IMR-90 (cell line): ENCODE measurements around the gene SLC24A3. TPM values are rescaled to one million over a fixed set of nuclear protein-coding genes. Genes with fewer than 3 reads are reported as not detected.

Experiments used
- ATAC-seq: fragments of 200-7000 bp; cut with Tn5 transposase; 2 replicates; pipeline ENCODE4 v1.9.1; 2020; ENCODE audit warnings: low read depth, mild to moderate bottlenecking, moderate library complexity
- BruUV-seq: library from RNA; stranded (reverse); fragments of 400-500 nt; replicated peaks from 2 replicates; lab custom pipeline; 2021; lab: Mats Ljungman, UMichigan
- CTCF ChIA-PET: fragments of 300-600 bp; formaldehyde crosslinking; extraction: SDS; loops from one replicate; lab custom pipeline; 2021; ENCODE audit warnings: antibody characterized with exemption; lab: Yijun Ruan, JAX
- POLR2A ChIA-PET: fragments of 300-600 bp; sonication (Branson Sonifier 250); formaldehyde crosslinking; loops from one replicate; lab custom pipeline; 2022; ENCODE audit warnings: antibody characterized with exemption; ENCODE audit not compliant: unreplicated experiment; lab: Charles Lee
- DNase-seq: peaks from one replicate; pipeline ENCODE4 v3.0.0; 2013
- H2AFZ ChIP-seq: replicated peaks from 2 replicates; pipeline ENCODE3; 2013; ENCODE audit warnings: low read length, mild to moderate bottlenecking; ENCODE audit not compliant: poor library complexity
- H2AK5ac ChIP-seq: 2 replicates; pipeline ENCODE4 v1.6.1; 2013; ENCODE audit warnings: low read depth, low read length, inconsistent platforms
- H2AK9ac ChIP-seq: replicated peaks from 2 replicates; pipeline ENCODE3; 2013; ENCODE audit warnings: mild to moderate bottlenecking, low read depth, low read length, moderate library complexity; ENCODE audit not compliant: poor library complexity
- H2BK120ac ChIP-seq: 2 replicates; pipeline ENCODE4 v1.6.1; 2013; ENCODE audit warnings: low read depth, low read length, inconsistent platforms
- H2BK15ac ChIP-seq: 3 replicates; pipeline ENCODE4 v1.6.1; 2013; ENCODE audit warnings: low read depth, low read length, inconsistent platforms
- H2BK20ac ChIP-seq: 2 replicates; pipeline ENCODE4 v1.6.1; 2013; ENCODE audit warnings: low read depth, mild to moderate bottlenecking, inconsistent platforms, low read length, moderate library complexity
- H2BK5ac ChIP-seq: 2 replicates; pipeline ENCODE4 v1.6.1; 2013; ENCODE audit warnings: mild to moderate bottlenecking, low read depth, low read length, inconsistent platforms; ENCODE audit not compliant: poor library complexity, severe bottlenecking
- H3K14ac ChIP-seq: replicated peaks from 2 replicates; pipeline ENCODE4 v1.6.1; 2013; ENCODE audit warnings: low read depth, low read length, inconsistent platforms
- H3K18ac ChIP-seq: 2 replicates; pipeline ENCODE4 v1.6.1; 2013; ENCODE audit warnings: low read depth, low read length, control low read depth
- H3K23ac ChIP-seq: 2 replicates; pipeline ENCODE4 v1.6.1; 2013; ENCODE audit warnings: low read depth, low read length, inconsistent platforms
- H3K27ac ChIP-seq: 2 replicates; pipeline ENCODE4 v1.5.1; 2013; ENCODE audit warnings: mild to moderate bottlenecking, control low read depth, low read length; ENCODE audit not compliant: insufficient read depth
- H3K27me3 ChIP-seq: 2 replicates; pipeline ENCODE4 v1.6.1; 2013; ENCODE audit warnings: low read length; ENCODE audit not compliant: control insufficient read depth, insufficient read depth
- H3K36me3 ChIP-seq: 2 replicates; pipeline ENCODE4 v1.6.1; 2013; ENCODE audit warnings: low read length, mixed read lengths; ENCODE audit not compliant: control insufficient read depth, insufficient read depth
- H3K4ac ChIP-seq: 2 replicates; pipeline ENCODE4 v1.6.1; 2013; ENCODE audit warnings: low read depth, low read length, inconsistent platforms
- H3K4me1 ChIP-seq: 2 replicates; pipeline ENCODE4 v1.6.1; 2013; ENCODE audit warnings: low read length, mixed read lengths; ENCODE audit not compliant: control insufficient read depth, insufficient read depth
- H3K4me2 ChIP-seq: 2 replicates; pipeline ENCODE4 v1.6.1; 2013; ENCODE audit warnings: low read depth, mild to moderate bottlenecking, control low read depth, low read length, moderate library complexity
- H3K4me3 ChIP-seq: 2 replicates; pipeline ENCODE4 v1.5.1; 2013; ENCODE audit warnings: low read depth, mild to moderate bottlenecking, control low read depth, low read length, moderate library complexity; ENCODE audit not compliant: insufficient read depth
- H3K56ac ChIP-seq: 2 replicates; pipeline ENCODE4 v1.6.1; 2013; ENCODE audit warnings: low read length, inconsistent platforms; ENCODE audit not compliant: insufficient read depth; ENCODE audit errors: extremely low read depth
- H3K79me1 ChIP-seq, 2 experiments: 2 replicates each; pipeline ENCODE4 v1.6.1; 2013; ENCODE audit warnings: low read length in 2 of 2, inconsistent platforms in 1 of 2, low read depth in 1 of 2
- H3K9ac ChIP-seq: 2 replicates; pipeline ENCODE4 v1.6.1; 2013; ENCODE audit warnings: low read depth, low read length, control low read depth
- H3K9me1 ChIP-seq: 2 replicates; pipeline ENCODE4 v1.6.1; 2013; ENCODE audit warnings: low read length, inconsistent platforms; ENCODE audit not compliant: insufficient read depth
- H3K9me3 ChIP-seq: 2 replicates; pipeline ENCODE4 v1.6.1; 2013; ENCODE audit warnings: low read length; ENCODE audit not compliant: control insufficient read depth, insufficient read depth
- H4K20me1 ChIP-seq: 2 replicates; pipeline ENCODE4 v1.6.1; 2013; ENCODE audit warnings: low read length, inconsistent platforms; ENCODE audit not compliant: insufficient read depth
- H4K5ac ChIP-seq: 2 replicates; pipeline ENCODE4 v1.6.1; 2013; ENCODE audit warnings: mild to moderate bottlenecking, low read depth, low read length, control low read depth
- H4K8ac ChIP-seq, 2 experiments: 2 replicates each; pipeline ENCODE4 v1.6.1; 2013; ENCODE audit warnings: low read depth in 2 of 2, low read length in 2 of 2, control low read depth in 1 of 2, inconsistent platforms in 1 of 2
- H4K91ac ChIP-seq: 2 replicates; pipeline ENCODE4 v1.6.1; 2013; ENCODE audit warnings: low read depth, low read length, inconsistent platforms; ENCODE audit not compliant: insufficient read depth
- CEBPB ChIP-seq: IDR thresholded peaks from 2 replicates; pipeline ENCODE4 v1.6.1; 2012; ENCODE audit warnings: low read depth, low read length, improper control_type of control experiment
- CHD1 ChIP-seq: IDR thresholded peaks from 2 replicates; pipeline ENCODE4 v1.6.1; 2012; ENCODE audit warnings: low read depth, low read length, improper control_type of control experiment
- MAFK ChIP-seq: IDR thresholded peaks from 2 replicates; pipeline ENCODE4 v1.6.1; 2012; ENCODE audit warnings: low read depth, low read length, improper control_type of control experiment
- MAZ ChIP-seq: IDR thresholded peaks from 2 replicates; pipeline ENCODE4 v1.6.1; 2012; ENCODE audit warnings: low read depth, mild to moderate bottlenecking, low read length, improper control_type of control experiment, moderate library complexity, borderline replicate concordance
- NFE2L2 ChIP-seq: fragments of 150-350 bp; IDR thresholded peaks from 2 replicates; pipeline ENCODE4 v1.6.1; 2016; ENCODE audit warnings: low read depth, mild to moderate bottlenecking, low read length
- RAD21 ChIP-seq: IDR thresholded peaks from 2 replicates; pipeline ENCODE4 v1.6.1; 2012; ENCODE audit warnings: low read length, improper control_type of control experiment
- RCOR1 ChIP-seq: IDR thresholded peaks from 2 replicates; pipeline ENCODE4 v1.6.1; 2012; ENCODE audit warnings: mild to moderate bottlenecking, low read length, improper control_type of control experiment; ENCODE audit not compliant: insufficient replicate concordance
- SMC3 ChIP-seq: fragments of 150-350 bp; IDR thresholded peaks from 2 replicates; pipeline ENCODE4 v1.6.1; 2016; ENCODE audit warnings: low read depth, mild to moderate bottlenecking, antibody characterized with exemption, low read length, moderate library complexity
- WGBS, 2 experiments: methylation state at CpG; one replicate each; pipeline versions ENCODE4 v1.1.5 to v1.1.7; 2013; ENCODE audit warnings: missing lambda C conversion rate in 2 of 2; ENCODE audit not compliant: insufficient read length in 1 of 2; ENCODE audit errors: extremely low coverage in 2 of 2; 5-methylcytosine and 5-hydroxymethylcytosine counted together
- dilution Hi-C: fragments of 300-500 bp; cut with HindIII; formaldehyde crosslinking; loops from one replicate; pipeline ENCODE4 v1.14.3; 2018; ENCODE audit warnings: low sequenced_read_pairs; ENCODE audit not compliant: unreplicated experiment
- in situ Hi-C: fragments of 300-500 bp; cut with MboI; formaldehyde crosslinking; loops from 3 replicates; pipeline ENCODE4 v1.14.3; 2019; ENCODE audit warnings: low sequenced_read_pairs, inconsistent platforms, mixed read lengths
- intact Hi-C: fragments of 100-400 bp; cut with micrococcal nuclease; formaldehyde crosslinking; loops from 2 replicates; pipeline ENCODE4 v1.10.0; 2022
- polyA plus RNA-seq, 3 experiments: library from polyadenylated mRNA; depleted of rRNA; stranded (reverse); fragments of >200 nt; gene quantifications; 2 replicates each; pipeline ENCODE4 v1.2.3, GENCODE V29; 2012; ENCODE audit warnings: low replicate concordance in 1 of 3
- total RNA-seq: library from RNA; depleted of rRNA; stranded (reverse); fragments of >200 nt; gene quantifications from 2 replicates; pipeline ENCODE4 v1.2.3, GENCODE V29; 2012
- TF ChIP-seq, protein P1 (sequence below): fragments of 150-350 bp; IDR thresholded peaks from 2 replicates; pipeline ENCODE4 v1.6.1; 2017; ENCODE audit warnings: mild to moderate bottlenecking, antibody characterized with exemption, low read length, low read depth
- TF ChIP-seq, protein P2 (sequence below): conservative IDR thresholded peaks from 2 replicates; pipeline ENCODE4 v1.5.1; 2012; ENCODE audit warnings: mild to moderate bottlenecking, low read depth, low read length, improper control_type of control experiment
- TF ChIP-seq, protein P3 (sequence below): fragments of 150-350 bp; IDR thresholded peaks from 2 replicates; pipeline ENCODE4 v1.6.1; 2016; ENCODE audit warnings: low read depth, mild to moderate bottlenecking, low read length, moderate library complexity, borderline replicate concordance

SLC24A3 gene
- total and polyA plus RNA-seq, 2 of the 4 experiments (the other 2 are of a cell fraction), result not detected

DNA sequence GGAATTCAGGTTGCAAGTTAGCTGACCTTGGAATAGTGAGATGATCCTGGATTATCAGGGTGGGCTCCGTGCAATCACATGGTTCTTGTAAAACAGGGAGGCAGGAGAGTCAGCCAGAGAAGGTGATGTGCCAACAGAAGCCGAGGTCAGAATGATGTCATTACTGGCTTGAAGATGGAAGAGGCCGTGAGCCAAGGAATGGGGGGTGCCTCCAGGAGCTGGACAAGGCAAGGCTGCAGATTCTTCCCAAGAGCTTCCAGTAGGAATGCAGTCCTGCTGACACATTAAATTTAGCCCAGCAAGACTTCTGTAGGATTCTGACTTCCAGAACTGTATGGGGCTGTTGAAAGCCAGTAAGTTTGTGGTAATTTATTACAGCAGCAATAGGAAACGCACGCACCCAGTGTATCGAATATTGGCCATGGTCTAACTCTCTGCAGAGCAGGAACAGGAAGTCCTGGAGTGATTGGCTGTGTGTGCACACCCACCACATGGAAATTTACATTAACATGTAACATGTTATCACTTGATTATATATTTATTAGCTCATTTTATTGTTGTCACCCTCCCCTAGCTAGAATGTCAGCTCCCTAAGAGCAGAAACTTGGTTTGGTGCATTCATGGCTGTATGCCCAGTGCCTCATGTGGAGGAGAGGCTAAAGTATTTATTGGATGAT lies 19.1 kb downstream of the SLC24A3 start:
- H2BK15ac ChIP-seq, result no peak overlapping the region
- no peaks in the 10 kb centered on the region for H4K20me1 ChIP-seq
- no peak overlapping the region for H3K27ac ChIP-seq
- ATAC-seq (no peak), DNase-seq (no peak)
- H2AFZ ChIP-seq, result no peak overlapping the region
- H3K56ac ChIP-seq, result no peak overlapping the region
- H3K27me3 ChIP-seq, result no peaks in the 10 kb centered on the region
- CTCF ChIA-PET, result interaction anchor here (0.6 kb wide), 1 partner anchor 1590 kb away, joined by 3 read pairs; no protein-coding TSS in a partner anchor
- H3K23ac ChIP-seq, result no peak overlapping the region
- H3K9me3 ChIP-seq, result peaks cover 2% of the 10 kb centered on the region; the same call in 1 of the 2 replicates
- H4K91ac ChIP-seq, result no peak overlapping the region
- H3K4ac ChIP-seq, result no peak overlapping the region
- intact Hi-C loops, result no loop called here
- no peaks in the 10 kb centered on the region for H3K36me3 ChIP-seq
- no peak overlapping the region for H3K14ac ChIP-seq
- no TSS peak for BruUV-seq
- H3K79me1 ChIP-seq, result no peaks in the 10 kb centered on the region
- no peak overlapping the region for H3K18ac ChIP-seq
- H3K4me1 ChIP-seq, result no peaks in the 10 kb centered on the region
- H3K9ac ChIP-seq, result no peak overlapping the region
- no peak overlapping the region for H4K8ac ChIP-seq
- POLR2A ChIA-PET, result no interaction called here
- H2AK9ac ChIP-seq, result no peak overlapping the region
- H2BK5ac ChIP-seq, result no peak overlapping the region
- in situ Hi-C loops, result no loop called here
- no peak overlapping the region for H4K5ac ChIP-seq
- no peak overlapping the region for H3K4me3 ChIP-seq
- no peak overlapping the region for H2BK120ac ChIP-seq
- H3K4me2 ChIP-seq, result no peak overlapping the region
- no peak overlapping the region for H2AK5ac ChIP-seq
- TF ChIP-seq CHD1 (no peak), RCOR1 (no peak), NFE2L2 (no peak), MAFK (no peak), RAD21 (no peak), SMC3 (no peak), MAZ (no peak), CEBPB (no peak)
- TF ChIP-seq, protein P1, sequence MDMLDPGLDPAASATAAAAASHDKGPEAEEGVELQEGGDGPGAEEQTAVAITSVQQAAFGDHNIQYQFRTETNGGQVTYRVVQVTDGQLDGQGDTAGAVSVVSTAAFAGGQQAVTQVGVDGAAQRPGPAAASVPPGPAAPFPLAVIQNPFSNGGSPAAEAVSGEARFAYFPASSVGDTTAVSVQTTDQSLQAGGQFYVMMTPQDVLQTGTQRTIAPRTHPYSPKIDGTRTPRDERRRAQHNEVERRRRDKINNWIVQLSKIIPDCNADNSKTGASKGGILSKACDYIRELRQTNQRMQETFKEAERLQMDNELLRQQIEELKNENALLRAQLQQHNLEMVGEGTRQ, result no peak
- TF ChIP-seq, protein P2, sequence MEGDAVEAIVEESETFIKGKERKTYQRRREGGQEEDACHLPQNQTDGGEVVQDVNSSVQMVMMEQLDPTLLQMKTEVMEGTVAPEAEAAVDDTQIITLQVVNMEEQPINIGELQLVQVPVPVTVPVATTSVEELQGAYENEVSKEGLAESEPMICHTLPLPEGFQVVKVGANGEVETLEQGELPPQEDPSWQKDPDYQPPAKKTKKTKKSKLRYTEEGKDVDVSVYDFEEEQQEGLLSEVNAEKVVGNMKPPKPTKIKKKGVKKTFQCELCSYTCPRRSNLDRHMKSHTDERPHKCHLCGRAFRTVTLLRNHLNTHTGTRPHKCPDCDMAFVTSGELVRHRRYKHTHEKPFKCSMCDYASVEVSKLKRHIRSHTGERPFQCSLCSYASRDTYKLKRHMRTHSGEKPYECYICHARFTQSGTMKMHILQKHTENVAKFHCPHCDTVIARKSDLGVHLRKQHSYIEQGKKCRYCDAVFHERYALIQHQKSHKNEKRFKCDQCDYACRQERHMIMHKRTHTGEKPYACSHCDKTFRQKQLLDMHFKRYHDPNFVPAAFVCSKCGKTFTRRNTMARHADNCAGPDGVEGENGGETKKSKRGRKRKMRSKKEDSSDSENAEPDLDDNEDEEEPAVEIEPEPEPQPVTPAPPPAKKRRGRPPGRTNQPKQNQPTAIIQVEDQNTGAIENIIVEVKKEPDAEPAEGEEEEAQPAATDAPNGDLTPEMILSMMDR, result no peak
- TF ChIP-seq, protein P3, sequence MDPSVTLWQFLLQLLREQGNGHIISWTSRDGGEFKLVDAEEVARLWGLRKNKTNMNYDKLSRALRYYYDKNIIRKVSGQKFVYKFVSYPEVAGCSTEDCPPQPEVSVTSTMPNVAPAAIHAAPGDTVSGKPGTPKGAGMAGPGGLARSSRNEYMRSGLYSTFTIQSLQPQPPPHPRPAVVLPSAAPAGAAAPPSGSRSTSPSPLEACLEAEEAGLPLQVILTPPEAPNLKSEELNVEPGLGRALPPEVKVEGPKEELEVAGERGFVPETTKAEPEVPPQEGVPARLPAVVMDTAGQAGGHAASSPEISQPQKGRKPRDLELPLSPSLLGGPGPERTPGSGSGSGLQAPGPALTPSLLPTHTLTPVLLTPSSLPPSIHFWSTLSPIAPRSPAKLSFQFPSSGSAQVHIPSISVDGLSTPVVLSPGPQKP, result no peak
- no peak overlapping the region for H2BK20ac ChIP-seq
- dilution Hi-C loops, result no loop called here
- 50% methylated on average over 1 of the region's 6 CpGs; no CpG with 5 or more reads in 1 of the 2 experiments for WGBS, 2 experiments
- H3K9me1 ChIP-seq, result no peaks in the 10 kb centered on the region
